HG02588 (cell line): ENCODE data around the gene CIAO2B.
"Not testable (repeated sequence)": the region's sequence is repeated elsewhere in the genome, so short reads cannot be mapped to it uniquely, and the experiment has no call there.

ENCODE experiments used
- ATAC-seq: cut with Tn5 transposase; IDR thresholded peaks from one replicate; pipeline ENCODE4 v1.9.1; 2021; ENCODE audit warnings: mild to moderate bottlenecking, moderate library complexity; ENCODE audit not compliant: unreplicated experiment

Gene CIAO2B

DNA sequence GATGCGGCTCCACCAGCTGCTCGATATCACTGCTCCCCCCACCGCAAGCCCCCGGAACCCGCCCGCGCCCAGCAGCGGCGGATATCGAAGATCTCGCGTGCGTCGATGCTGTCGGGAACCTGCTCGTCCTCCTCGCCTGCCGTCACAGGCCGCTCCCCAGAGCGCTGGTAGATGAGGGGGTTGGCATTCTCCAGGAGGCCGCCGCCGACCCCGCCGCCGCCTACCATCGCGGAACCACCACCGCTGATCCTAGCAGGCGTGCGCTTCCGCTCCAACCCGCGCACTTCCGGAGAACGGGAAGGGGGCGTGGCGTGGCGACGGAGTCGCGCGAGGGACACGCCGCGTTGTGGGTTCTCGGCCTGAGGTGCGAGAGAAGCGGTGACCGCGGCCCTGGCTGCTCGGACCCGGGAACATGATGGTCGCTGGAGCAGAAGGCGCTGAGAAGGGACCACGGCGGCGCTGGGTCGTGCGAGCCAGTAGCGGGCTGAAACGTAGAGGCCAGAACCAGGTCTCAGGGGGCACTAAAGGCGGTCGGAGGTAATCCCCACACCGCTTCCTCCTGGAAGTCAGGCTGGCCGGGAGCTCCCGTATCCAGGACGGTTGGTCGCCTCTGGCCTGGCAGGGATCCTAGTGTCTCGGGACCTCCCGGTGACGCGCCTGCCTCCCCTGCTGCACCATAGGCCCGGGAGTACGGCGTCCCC, at the start of gene CIAO2B:
Gene CIAO2B, minus strand, starts transcription at position 265 of the 701 bp plus-strand sequence. Its CDS starts 38 bp downstream, at position 227.
- ATAC-seq = peak; percentile 80

GRCh38 chr16:66983033-66983432, 48.8 kb upstream of the CIAO2B start:
- no peak for ATAC-seq

DNA sequence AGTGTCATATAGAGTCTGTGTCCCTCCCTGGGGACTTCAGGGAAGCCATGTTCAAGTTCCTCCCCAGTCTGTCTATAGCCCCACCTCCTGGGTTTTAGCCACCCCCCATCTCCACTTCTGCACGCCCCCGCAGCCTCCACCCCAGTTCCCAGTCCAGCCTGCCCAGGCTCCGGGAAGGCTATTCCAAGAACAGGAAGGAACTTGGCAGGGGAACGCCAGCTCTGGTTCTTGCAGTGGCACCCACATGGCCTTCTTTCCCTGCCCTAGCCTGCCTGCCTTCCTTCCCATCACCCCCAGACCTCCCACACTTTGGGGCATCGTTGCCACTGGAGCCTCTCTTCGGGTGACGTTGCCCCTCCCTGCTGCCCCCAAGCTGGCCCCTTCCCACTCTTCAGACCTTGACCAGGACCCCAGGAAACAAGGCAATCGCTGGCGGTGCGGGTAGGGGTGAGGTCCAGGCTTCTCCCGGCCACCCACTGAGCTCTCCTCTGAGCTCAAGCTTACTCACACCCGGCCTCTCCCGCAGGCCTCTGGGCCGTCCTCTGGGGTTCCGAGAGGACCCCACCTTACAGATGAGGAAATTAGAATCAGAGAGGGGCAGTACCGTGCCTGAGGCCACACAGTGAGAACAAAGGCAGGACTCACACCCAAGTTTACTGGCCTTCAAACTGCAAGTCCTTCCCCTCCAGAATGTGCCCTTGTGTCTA, 45.0 kb upstream of the CIAO2B start:
- ATAC-seq = no peak

DNA sequence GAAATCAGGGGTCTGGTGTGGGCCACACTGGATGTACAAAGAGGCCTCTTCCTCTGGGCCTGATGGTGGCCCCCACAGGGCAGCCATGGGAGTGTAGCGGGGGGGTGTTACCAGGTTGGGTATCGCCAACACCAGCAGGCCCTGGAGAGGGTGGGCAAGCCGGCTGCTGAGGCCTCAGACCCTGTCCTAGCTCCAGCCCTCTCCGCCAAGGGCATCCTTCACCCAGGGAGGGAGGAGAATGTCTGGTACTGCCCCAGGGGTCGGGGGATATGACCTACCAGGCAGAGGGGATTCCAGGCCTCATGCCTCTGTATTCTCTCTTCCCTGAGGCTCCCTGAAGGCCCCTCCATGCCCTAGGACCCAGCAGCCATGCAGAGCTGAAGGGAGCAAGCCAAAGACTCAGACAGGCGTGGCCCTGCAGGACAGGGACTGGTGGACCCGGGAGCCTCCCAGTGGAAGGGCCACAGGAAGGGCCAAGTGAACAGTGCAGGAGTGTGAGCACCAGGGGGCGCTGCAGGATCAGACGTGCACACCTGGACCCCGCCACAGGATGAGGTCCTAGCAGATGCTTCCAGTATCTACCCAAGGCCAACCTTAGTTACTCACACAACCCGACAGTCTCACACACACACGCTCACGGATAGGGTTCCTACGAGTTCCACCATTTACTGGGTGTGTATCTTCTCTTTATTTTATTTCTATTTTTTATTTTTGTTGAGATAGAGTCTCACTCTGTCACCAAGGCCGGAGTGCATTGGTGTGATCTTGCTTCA, 43.3 kb upstream of the CIAO2B start:
- peak; percentile 79 for ATAC-seq

DNA sequence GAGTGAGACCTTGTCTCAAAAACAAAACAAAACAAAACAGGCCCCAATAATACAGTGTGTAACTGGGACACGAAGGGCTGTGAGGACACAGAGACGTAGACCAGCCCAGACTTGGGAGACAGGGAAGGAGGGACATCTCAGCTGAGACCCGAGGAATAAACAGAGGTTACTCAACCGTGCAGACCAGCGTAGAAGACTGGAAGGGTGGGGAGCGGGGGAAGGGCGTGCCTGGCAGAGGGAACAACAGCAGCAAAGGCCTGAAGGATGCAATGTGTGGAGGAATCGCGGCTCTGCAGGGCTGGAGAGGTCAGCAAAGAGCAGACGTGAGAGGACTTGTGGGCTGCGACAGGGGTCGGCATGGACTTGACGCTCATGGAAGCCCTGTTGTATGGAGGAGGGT, 42.5 kb upstream of the CIAO2B start:
- ATAC-seq = no peak

GRCh38 chr16:66975302-66975893, 41.2 kb upstream of the CIAO2B start:
- ATAC-seq = no peak

GRCh38 chr16:66974932-66975246, 40.7 kb upstream of the CIAO2B start:
- not testable (repeated sequence) for ATAC-seq

- not testable (repeated sequence) for ATAC-seq
Measured at GRCh38 chr16:66974156-66974931, 40.1 kb upstream of the CIAO2B start.

DNA sequence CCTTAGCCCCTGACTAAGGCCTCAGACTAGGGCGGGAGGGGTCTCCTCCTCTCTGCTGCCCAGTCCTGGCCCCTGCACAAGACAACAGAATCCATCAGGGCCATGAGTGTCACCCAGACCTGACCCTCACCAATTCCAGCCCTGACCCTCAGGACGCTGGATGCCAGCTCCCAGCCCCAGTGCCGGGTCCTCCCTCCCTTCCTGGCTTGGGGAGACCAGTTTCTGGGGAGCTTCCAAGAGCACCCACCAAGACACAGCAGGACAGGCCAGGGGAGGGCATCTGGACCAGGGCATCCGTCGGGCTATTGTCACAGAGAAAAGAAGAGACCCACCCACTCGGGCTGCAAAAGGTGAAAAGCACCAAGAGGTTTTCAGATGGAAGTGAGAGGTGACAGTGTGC, 39.5 kb upstream of the CIAO2B start:
- no peak for ATAC-seq

DNA sequence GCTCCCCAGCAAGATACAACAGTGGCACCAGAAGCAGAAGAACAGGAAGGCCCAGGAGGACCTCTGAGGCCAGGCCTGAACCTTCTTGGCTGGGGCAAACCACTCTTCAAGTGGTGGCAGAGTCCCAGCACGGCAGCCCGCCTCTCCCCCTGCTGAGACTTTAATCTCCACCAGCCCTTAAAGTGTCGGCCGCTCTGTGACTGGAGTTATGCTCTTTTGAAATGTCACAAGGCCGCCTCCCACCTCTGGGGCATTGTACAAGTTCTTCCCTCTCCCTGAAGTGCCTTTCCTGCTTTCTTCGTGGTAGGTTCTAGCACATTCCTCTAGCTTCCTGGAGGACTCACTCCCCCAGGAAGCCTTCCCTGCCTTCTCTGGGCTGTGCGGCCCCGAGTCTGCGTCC, 38.8 kb upstream of the CIAO2B start:
- ATAC-seq = no peak

GRCh38 chr16:66970775-66971720, 36.8 kb upstream of the CIAO2B start:
- no peak for ATAC-seq

DNA sequence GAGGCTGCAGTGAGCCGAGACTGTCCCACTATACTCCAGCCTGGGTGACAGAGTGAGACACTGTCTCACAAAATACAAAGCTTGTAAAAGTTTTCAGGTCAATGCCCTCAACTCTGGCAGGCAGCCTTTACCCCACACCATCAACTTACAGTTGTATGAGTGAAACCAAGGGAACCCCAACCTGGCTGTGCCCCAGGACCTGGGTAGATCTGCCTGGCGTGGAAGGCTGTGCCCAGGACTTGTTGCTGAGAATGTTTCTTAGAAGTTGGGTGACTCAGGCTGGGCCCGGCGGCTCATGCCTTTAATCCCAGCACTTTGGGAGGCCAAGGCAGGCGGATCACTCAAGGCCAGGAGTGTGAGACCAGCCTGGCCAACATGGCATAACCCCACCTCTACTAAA, 34.6 kb upstream of the CIAO2B start:
- no peak for ATAC-seq

DNA sequence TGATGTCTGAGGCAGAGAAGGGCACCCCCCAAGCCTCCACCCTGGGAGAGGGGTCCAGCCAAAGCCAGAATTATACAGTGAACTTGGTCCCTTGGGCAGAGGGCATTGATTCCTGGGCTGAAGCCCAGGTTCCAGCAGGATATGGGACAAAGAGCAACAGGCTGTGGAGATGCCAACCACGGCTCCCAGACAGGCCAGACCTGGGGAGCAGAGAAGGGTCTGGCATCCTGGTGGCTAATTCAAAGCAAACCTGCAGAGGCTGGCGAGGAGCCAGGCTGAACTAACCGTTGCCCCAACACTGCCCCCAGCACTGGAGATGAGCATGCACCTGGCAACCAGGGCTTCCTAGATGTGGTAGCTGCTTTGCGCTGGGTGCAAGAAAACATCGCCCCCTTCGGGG, 29.8 kb upstream of the CIAO2B start:
- ATAC-seq = no peak

DNA sequence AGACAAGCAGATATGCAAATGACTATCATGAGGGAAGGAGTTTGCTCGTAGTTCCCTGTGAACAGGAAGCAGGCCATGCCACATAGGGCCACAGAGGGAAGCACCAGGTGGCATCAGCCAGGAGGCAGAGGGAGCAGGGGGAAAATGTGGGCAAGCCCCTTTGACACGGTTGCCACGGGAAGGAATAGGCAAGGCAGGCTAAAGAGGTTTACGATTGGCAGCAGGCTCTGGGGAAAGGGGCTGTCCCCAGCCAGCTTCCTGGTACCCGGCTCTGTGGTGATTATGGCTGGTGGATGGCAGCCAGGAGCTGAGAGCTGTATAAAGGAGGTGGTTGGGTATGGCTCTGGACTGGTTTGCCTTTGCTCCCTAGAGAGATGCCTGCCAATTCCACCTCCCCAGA, 27.7 kb upstream of the CIAO2B start:
- no peak for ATAC-seq

DNA sequence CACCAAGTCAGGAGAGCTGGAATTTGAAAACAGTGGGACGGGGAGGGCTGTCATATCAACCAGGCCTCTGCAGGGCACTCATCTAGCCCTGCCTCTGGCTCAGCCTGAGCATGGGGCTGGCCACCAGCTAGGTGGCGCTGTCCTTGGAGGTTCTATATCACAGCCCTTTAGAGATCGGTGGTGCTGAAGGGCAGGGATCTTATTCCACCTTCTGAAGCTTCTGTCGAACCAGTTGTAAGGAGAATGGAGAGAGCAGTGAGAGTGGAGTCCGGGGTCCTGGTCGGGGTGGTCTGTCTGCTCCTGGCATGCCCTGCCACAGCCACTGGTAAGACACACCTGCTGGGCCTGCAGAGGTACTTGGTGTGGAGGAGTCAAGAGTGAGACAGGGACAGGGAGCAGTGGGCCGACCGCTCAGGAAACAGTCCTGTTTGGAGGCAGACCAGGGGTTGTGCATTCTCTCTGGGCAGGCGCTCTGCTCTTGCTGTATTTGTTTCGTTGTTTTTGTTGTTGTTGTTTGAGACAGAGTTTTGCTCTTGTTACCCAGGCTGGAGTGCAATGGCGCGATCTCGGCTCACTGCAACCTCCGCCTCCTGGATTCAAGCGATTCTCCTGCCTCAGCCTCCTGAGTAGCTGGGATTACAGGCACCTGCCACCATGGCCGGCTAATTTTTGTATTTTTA, 27.0 kb upstream of the CIAO2B start, which contains the start of gene CES3:
Gene CES3, plus strand, starts transcription at position 202 of the 680 bp plus-strand sequence. Its CDS starts 42 bp downstream, at position 244.
- no peak for ATAC-seq

DNA sequence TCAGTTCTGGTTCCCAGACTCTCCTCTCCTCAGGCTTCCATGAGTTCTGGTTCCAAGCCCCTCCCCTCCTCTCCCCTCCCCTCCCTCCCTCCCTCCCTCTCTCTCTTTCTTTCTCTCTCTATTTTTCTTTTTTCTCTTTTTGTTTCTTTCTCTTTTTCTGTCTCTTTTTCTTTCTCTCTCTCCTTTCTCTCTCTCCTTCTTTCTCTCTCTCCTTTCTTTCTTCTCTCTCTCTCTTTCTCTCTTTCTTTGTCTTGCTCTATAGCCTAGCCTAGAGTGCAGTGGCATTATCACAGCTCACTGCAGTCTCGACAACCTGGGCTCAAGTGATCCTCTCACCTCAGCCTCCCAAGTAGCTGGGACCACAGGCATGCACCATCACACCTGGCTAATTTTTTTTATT, 26.1 kb upstream of the CIAO2B start:
- ATAC-seq = no peak

GRCh38 chr16:66959704-66960161, 25.5 kb upstream of the CIAO2B start:
- ATAC-seq = no peak

DNA sequence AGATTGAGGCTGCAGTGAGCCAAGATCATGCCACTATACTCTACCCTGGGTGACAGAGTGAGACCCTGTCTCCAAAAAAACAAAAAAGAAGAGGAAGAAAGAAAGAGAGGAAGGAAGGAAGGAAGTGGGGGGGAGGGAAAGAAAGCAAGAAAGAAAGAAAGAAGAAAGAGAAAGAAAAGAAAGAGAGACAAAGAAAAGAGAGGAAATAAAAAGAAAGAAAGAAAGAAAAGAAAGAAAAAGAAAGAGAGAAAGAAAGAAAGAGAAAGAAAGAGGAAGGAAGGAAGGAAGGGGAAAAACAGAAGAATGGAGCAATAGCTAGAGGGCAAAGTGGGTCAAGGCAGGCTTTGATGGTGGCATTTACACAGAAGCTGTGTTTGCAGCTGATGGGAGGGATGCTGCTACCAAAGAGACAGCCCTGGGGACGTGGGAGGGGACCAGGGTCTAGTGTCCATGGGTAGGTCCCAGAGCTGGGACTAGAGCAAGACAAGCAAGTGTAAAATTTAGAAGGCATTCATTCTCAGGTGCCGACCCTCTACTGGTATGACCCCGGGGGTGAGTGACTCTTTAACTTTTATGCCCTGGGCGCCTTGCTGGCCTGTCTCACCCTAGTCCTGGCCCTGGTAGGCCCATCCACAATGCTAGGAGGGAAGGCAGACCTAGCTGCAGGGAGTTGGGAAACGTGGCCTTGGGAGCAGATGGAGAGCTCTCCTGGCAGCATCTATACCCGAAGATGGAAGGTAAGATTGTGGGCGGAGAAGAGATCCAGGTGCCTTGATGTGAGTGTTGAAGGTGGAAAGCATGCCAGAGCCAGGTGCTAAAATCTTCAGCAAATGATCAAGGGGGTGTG, 24.9 kb upstream of the CIAO2B start:
- ATAC-seq = no peak
